ENCODE results near the gene MCF2L.

MCF2L gene

DNA sequence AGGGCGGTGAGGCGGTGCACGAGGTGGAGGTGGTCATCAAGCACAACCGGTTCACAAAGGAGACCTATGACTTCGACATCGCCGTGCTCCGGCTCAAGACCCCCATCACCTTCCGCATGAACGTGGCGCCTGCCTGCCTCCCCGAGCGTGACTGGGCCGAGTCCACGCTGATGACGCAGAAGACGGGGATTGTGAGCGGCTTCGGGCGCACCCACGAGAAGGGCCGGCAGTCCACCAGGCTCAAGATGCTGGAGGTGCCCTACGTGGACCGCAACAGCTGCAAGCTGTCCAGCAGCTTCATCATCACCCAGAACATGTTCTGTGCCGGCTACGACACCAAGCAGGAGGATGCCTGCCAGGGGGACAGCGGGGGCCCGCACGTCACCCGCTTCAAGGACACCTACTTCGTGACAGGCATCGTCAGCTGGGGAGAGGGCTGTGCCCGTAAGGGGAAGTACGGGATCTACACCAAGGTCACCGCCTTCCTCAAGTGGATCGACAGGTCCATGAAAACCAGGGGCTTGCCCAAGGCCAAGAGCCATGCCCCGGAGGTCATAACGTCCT lies 180.0 kb downstream of the MCF2L start:
- DNase-seq (ENCODE audit: low read depth) = no peak

Measured in T follicular helper cell (primary cell).